Omental fat pad (tissue), 4 donors: ENCODE data around the gene SHOC2. TPM values are rescaled to one million over a fixed set of nuclear protein-coding genes. Genes with fewer than 3 reads are reported as not detected.

Experiments used
- ATAC-seq: fragments of 150-250 bp; one replicate; pipeline ENCODE4 v1.9.1; 2016; ENCODE audit warnings: mild to moderate bottlenecking, moderate library complexity; ENCODE audit not compliant: low FRiP score
- DNase-seq: peaks from one replicate; pipeline ENCODE4 v3.0.0-alpha.2; 2019; ENCODE audit warnings: low spot score
- total RNA-seq, 4 donors: library from RNA; depleted of rRNA; stranded (reverse); fragments of >200 nt; gene quantifications; one replicate each; pipeline ENCODE4 v1.1.0, GENCODE V29; 2016
- TF ChIP-seq, protein P1 (sequence below), 3 donors: fragments of 450-650 bp; IDR thresholded peaks; one replicate each; pipeline ENCODE4 v1.5.1; 2016 to 2017; ENCODE audit warnings: antibody characterized with exemption in 3 of 3, mild to moderate bottlenecking in 3 of 3, moderate library complexity in 2 of 3

SHOC2 gene
- total RNA-seq, 4 donors from 2014 or later: 52.4 to 73.6 (median 67.6) TPM

DNA sequence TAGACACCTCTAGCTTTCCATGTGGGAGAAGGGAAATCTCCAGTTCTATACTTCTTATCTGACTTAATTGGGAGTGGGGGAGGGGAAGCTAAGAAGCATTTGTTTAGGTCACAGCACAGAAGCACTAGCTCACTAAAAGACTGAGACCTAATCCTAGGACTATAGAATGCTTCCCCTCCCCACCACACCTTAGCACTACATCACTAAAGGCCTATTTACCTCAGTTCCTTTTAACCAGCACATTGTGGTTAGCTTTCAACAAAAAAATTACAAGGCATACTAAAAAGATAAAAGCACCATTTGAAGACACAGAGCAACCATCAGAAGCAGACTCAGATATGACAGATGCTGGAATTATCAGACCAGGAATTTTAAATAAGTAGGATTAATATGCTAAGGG lies 103.7 kb downstream of the SHOC2 start:
- no peak for ATAC-seq
- DNase-seq: no peak
- TF ChIP-seq, protein P1, sequence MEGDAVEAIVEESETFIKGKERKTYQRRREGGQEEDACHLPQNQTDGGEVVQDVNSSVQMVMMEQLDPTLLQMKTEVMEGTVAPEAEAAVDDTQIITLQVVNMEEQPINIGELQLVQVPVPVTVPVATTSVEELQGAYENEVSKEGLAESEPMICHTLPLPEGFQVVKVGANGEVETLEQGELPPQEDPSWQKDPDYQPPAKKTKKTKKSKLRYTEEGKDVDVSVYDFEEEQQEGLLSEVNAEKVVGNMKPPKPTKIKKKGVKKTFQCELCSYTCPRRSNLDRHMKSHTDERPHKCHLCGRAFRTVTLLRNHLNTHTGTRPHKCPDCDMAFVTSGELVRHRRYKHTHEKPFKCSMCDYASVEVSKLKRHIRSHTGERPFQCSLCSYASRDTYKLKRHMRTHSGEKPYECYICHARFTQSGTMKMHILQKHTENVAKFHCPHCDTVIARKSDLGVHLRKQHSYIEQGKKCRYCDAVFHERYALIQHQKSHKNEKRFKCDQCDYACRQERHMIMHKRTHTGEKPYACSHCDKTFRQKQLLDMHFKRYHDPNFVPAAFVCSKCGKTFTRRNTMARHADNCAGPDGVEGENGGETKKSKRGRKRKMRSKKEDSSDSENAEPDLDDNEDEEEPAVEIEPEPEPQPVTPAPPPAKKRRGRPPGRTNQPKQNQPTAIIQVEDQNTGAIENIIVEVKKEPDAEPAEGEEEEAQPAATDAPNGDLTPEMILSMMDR (IDR thresholded peaks at IDR 0.05): no peak

DNA sequence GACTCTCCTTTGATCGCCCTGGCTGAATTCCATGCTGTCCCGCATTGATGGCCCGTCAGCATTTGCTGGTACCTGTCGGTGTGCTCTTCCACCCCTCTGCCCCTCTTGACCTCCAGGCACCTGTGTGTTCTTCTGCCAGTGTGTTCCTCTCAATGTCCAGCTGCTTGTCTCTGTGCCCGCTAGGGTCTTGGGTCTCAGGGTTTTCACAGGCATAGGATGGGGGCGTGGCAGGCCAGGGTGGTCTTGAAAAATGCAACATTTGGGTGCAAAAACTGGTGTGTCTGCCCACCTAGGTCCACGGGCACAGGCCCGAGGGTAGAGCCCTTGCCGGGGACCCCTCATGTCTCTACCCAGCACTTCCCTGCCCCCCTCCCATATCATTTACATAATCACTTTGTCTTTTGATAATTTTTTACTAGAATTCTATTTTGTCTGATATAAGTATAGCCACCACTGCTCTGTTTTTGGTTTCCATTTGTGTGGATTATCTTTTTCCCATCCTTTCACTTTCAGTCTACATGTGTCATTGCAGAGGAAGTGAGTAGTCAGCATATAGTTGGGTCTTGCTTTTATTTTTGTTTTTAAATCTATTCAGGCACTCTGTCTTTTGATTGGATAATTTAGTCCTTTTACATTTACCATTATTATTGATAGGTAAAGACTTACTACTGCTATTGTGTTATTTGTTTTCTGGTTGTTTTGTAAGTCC lies 110.8 kb downstream of the SHOC2 start:
- TF ChIP-seq, protein P1 (IDR thresholded peaks at IDR 0.05): no peak
- no peak for DNase-seq
- ATAC-seq: no peak

DNA sequence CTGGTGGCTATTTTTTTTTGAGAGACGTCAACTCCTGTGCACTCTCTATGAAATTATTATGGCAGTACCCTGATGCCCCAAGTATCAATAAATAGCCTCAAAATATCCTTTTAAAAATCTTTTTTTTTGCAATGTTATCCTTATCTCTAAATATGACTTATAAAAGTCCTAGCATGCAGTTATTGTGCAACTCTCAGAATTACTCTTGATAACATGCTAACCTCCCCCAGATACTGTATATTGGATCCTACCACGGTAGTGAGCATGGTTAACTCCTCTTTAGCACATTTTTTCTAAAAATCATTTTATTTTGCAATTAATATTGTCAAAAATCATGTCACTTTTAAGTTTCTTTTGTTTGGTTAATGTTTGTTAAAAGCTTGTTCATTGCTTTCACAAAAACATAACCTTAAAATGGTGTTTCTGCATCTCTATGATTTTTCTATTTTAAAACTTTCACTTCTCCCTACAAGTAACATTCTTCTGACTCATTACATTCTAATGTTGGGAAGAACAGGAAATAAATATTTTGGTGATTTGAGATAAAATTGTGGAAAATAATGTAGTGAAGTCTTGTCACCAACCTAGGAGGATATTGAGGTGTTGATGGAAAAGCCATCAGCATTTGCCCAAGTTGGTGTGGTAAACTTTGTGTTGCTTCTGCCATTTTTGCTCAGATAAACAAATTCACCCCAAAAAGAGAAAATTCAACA lies 115.3 kb downstream of the SHOC2 start:
- ATAC-seq (no peak), DNase-seq (no peak)
- TF ChIP-seq, protein P1 (IDR thresholded peaks at IDR 0.05): no peak

DNA sequence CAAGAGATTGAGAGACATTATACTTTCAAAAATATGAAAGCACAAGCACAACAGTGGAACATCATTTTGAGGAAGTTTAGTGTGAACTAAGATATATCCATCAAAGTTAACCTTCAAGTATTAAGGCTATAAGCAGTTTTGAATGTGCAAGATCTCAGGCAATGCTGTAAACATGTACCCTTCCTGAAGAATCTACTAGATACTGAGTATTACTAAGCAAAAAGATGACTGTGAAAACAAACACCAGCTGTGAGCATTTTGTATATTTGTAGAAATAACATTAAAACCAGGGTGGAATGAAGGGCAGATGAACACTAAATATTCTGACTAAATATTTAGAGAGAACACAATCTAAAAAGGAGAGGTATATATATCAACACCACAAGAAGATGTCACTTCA lies 116.1 kb downstream of the SHOC2 start:
- ATAC-seq (no peak), DNase-seq (no peak)
- TF ChIP-seq, protein P1 (IDR thresholded peaks at IDR 0.05): no peak

DNA sequence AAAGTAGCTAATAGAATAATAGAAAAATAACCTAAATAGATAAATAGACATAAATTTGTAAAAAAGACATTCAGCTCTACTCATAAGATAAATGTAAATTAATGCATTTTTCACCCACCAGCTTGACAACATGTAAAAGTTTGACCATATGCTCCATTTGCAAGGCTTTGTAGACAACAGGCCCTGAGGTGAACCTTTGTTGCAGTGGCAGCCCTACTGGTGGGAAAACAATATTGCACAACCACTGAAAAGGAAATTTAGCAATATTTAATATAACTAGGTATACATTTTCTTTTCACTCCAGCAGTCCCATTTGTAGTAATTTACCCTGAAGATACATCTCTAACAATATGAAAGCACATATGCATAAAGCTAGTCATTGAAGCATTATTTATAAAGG lies 118.5 kb downstream of the SHOC2 start:
- DNase-seq (no peak), ATAC-seq (no peak)

DNA sequence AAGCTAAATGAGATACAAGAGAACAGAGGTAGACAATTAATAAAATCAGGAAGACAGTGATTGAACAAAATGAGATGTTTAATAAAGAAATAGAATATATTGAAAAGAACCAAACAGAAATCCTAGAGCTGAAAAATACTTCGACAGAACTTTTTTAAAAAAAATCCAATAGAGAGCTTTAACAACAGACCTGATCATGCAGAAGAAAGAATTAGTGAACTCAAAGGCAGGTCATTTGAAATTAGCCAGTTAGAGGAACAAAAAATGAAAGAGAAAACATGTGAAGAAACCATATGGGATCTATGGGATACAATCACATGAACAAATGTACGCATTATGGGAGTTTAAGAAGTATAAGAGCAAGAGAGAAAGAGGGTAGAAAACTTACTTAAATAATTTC lies 120.1 kb downstream of the SHOC2 start:
- TF ChIP-seq, protein P1 (IDR thresholded peaks at IDR 0.05): no peak
- DNase-seq (no peak), ATAC-seq (no peak)

More for the DNA sequence above, 118.5 kb downstream of the SHOC2 start:
- TF ChIP-seq, protein P1 (IDR thresholded peaks at IDR 0.05): no peak

DNA sequence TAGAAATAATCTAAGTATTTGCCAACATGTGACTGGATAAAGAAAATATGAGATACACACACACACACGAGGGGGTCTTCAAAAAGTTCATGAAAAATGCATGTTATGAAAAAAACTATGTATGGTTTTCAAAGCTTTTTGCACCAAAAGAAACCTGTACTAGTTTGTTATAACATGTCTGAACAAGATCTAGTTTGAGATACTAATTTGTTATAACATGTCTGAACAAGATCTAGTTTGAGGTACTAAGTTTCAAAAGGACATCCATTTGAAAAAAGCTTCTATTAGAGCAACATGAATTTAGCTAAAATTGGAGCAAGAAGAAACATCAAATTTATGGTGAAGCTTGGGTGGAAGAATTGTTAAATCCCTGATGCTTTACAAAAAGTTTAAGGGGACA lies 137.6 kb downstream of the SHOC2 start:
- DNase-seq: no peak
- no peak for ATAC-seq
- TF ChIP-seq, protein P1 (IDR thresholded peaks at IDR 0.05): no peak
